Thoracic aorta (tissue), 2 donors: ENCODE results near the gene SUPT5H. TPM values are rescaled to one million over a fixed set of nuclear protein-coding genes. Genes with fewer than 3 reads are reported as not detected.

Source experiments
- ATAC-seq: fragments of 150-250 bp; one replicate; pipeline ENCODE4 v1.8.0; 2017; ENCODE audit warnings: low read depth; ENCODE audit not compliant: insufficient number of reproducible peaks, low FRiP score
- DNase-seq: peaks from one replicate; pipeline ENCODE4 v3.0.0-alpha.2; 2020; ENCODE audit warnings: low spot score
- H3K27ac ChIP-seq, 2 donors: fragments of 200-600 bp; sonication (generic); 1 replicate in 1 of 2; 2 replicates in 1 of 2; pipeline ENCODE4 v1.5.1; 2016; ENCODE audit warnings: mild to moderate bottlenecking in 2 of 2, moderate library complexity in 2 of 2
- H3K27me3 ChIP-seq: fragments of 200-600 bp; sonication (generic); replicated peaks from 2 replicates; pipeline ENCODE4 v1.6.0; 2016; ENCODE audit warnings: mild to moderate bottlenecking; ENCODE audit not compliant: insufficient read depth
- H3K36me3 ChIP-seq: fragments of 200-600 bp; sonication (generic); one replicate; pipeline ENCODE4 v1.5.1; 2016
- H3K4me1 ChIP-seq, 2 donors: fragments of 200-600 bp; sonication (generic); 1 replicate in 1 of 2; 2 replicates in 1 of 2; pipeline versions ENCODE4 v1.5.1 to v1.6.0; 2016; ENCODE audit warnings: low read depth in 2 of 2, mild to moderate bottlenecking in 1 of 2; ENCODE audit not compliant: control insufficient read depth in 1 of 2
- H3K4me3 ChIP-seq: fragments of 200-600 bp; sonication (generic); 2 replicates; pipeline ENCODE4 v1.5.1; 2016; ENCODE audit warnings: mild to moderate bottlenecking
- H3K9me3 ChIP-seq: fragments of 200-600 bp; sonication (generic); 2 replicates; pipeline ENCODE4 v1.5.1; 2016
- total RNA-seq, 2 donors: library from RNA; depleted of rRNA; stranded (reverse); fragments of >200 nt; gene quantifications; one replicate each; pipeline versions ENCODE4 v1.1.0 to v1.2.3, GENCODE V29; 2016
- TF ChIP-seq, protein P1 (sequence below): fragments of 200-600 bp; sonication (generic); IDR thresholded peaks from one replicate; pipeline ENCODE4 v1.5.1; 2019; ENCODE audit warnings: antibody characterized with exemption

SUPT5H gene
- total RNA-seq, 2 donors from 2014 or later = 94.4 to 157 TPM

DNA sequence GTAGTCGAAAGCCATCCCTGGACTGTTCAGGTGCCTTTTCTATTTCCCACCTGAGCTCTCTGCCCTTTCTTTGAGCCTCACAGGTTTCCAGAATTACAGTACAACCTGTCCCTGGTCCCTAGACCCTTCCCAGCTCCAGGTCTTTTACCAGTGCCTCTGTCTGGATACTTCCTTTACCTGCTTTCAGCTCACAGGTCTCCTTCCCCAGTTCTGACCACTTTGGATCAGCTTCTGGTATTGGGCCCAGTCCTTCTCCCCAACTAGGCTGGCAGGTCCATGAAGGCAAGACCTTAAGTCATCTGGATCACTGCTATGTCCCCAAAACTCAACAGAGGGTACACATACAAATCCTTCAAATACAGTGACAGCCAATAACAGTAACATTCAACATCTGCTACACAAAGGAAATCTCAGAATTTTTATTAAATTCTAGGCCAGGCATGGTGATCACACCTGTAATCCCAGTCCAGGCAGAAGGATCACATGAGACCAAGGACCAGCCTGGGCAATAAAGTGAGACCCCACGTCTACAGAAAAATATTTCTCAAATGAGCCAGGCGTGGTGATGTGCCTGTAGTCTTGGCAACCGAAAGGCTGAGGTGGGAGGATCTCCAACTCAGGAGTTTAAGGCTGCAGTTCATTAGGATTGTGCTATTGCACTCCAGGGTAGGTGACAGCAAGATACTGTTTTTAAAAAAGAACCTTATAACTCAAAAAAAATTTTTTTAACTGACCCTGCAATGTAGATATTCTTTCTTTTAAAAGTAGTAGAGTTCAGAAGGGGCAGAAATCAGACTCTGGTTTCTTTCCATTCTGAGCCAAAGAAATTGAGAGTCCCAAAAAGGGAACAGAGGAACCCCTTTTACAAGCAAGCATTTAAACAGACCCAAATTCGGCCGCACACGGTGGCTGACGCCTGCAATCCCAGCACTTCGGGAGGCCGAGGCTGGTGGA lies 11.0 kb upstream of the SUPT5H start:
- DNase-seq (no peak), ATAC-seq (no peak)
- TF ChIP-seq, protein P1, sequence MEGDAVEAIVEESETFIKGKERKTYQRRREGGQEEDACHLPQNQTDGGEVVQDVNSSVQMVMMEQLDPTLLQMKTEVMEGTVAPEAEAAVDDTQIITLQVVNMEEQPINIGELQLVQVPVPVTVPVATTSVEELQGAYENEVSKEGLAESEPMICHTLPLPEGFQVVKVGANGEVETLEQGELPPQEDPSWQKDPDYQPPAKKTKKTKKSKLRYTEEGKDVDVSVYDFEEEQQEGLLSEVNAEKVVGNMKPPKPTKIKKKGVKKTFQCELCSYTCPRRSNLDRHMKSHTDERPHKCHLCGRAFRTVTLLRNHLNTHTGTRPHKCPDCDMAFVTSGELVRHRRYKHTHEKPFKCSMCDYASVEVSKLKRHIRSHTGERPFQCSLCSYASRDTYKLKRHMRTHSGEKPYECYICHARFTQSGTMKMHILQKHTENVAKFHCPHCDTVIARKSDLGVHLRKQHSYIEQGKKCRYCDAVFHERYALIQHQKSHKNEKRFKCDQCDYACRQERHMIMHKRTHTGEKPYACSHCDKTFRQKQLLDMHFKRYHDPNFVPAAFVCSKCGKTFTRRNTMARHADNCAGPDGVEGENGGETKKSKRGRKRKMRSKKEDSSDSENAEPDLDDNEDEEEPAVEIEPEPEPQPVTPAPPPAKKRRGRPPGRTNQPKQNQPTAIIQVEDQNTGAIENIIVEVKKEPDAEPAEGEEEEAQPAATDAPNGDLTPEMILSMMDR = no peak
- H3K36me3 ChIP-seq = peaks cover 24% of the 10 kb centered on the region
- H3K27ac ChIP-seq = peak overlapping the region; percentile 74 to 85
- no peaks in the 10 kb centered on the region for H3K27me3 ChIP-seq
- peaks cover 21 to 37% of the 10 kb centered on the region in 2 donors for H3K4me1 ChIP-seq
- peak overlapping the region; percentile 90 for H3K4me3 ChIP-seq
- H3K9me3 ChIP-seq = no peaks in the 10 kb centered on the region

DNA sequence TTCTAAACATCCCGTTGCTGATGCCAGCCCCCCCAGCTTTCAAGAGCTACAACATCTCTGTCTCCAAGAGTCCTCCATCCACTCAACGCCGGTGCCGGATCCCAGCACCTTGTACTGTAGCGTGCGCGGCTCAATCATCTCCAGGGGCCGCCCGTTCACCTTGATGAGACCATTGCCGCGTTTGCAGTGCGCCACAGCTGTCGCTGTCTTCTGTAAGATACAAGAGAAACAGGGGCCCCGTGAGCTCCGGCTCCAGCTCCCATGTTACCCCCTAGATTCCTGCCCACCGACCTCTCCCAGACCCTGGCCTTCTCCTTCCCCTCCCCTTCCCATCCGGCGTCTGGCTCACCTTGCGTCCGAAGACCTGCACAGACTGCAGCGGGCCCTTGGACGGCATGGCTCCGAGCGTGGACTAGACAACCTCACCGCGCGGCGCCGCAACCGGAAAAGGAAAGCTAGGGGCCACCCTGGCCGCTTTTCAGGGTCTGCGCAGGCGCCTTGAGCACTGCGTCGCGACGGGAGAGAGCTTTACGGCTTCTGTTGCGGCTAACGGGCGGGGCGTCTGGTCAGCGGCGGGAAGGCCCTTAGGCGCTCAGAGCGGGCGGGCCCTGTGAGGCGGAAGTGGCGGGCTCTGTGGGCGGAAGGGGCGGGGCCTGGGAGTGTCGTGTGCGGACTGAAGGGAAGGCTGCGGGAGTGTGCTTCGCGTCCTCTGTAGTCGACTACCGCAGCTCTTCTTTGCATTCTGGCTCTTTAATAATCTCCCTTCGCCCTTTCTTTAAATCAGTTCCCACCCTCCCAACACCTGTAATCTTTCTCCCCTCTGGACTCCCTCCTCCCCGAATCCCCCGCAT lies 9.7 kb upstream of the SUPT5H start, which contains the start of gene RPS16:
Gene RPS16, minus strand, starts transcription at position 451 of the 851 bp plus-strand sequence. Its CDS starts 54 bp downstream, at position 397.
- ATAC-seq (peak; percentile 84), DNase-seq (peak; percentile 89)
- no peaks in the 10 kb centered on the region for H3K27me3 ChIP-seq
- H3K4me3 ChIP-seq = peak within 1 kb of the TSS; percentile 90
- peaks cover 24% of the 10 kb centered on the region for H3K36me3 ChIP-seq
- no peaks in the 10 kb centered on the region for H3K9me3 ChIP-seq
- TF ChIP-seq, protein P1 = no peak
- H3K4me1 ChIP-seq = peaks cover 19 to 38% of the 10 kb centered on the region in 2 donors
- H3K27ac ChIP-seq = peak within 1 kb of the TSS; percentile 82 to 94

DNA sequence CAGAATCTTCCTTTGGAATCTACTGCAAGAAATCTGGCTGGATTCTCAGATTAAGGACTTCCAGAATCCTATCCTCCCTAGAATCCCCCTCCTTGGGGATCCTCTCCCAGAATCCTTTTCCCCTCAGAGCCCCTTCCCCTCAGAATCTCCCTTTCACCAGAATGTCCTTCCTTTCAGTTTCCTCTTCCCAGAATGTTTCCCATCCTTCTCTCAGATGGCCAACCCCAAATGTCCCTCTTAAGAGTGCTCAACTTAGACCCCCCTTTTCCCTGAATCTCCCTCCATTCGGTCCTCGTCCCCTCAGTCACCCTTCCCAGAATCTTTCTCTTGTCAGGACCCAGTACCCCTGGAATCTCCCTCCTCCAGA lies 9.0 kb upstream of the SUPT5H start:
- DNase-seq = no peak
- no peak for ATAC-seq
- H3K27ac ChIP-seq = peak overlapping the region; percentile 82 to 94
- H3K9me3 ChIP-seq = no peaks in the 10 kb centered on the region
- TF ChIP-seq, protein P1 = no peak
- no peaks in the 10 kb centered on the region for H3K27me3 ChIP-seq
- peaks cover 19 to 39% of the 10 kb centered on the region in 2 donors for H3K4me1 ChIP-seq
- H3K36me3 ChIP-seq = peaks cover 24% of the 10 kb centered on the region
- H3K4me3 ChIP-seq = peak overlapping the region; percentile 90

DNA sequence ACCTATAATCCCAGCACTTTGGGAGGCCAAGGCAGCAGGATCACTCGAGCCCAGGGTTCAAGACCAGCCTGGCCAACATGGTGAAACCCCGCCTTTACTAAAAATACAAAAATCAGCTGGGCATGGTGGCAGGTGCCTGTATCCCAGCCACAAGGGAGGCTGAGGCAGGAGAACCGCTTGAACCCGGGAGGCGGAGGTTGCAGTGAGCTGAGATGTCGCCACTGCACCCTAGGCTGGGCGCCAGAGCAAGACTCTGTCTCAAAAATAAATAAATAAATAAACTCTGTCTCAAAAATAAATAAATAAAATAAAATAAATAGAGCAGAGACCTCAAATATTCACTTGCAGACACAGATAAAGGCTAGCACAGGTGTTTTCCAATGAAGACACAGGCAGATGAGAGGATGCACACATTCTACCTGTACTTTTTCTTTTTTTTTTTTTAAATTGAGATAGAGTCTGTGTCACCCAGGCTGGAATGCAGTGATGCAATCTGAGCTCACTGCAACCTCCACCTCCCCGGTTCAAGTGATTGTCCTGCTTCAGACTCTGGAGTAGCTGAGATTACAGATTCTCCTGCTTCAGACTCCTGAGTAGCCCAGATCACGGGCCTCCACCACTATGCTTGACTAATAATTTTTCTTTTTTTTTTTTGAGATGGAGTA lies 7.0 kb upstream of the SUPT5H start:
- no peak for ATAC-seq

More for the DNA sequence above, 7.0 kb upstream of the SUPT5H start:
- Histone ChIP-seq H3K4me1 (peaks cover 19 to 38% of the 10 kb centered on the region in 2 donors), H3K27ac (no peak overlapping the region), H3K4me3 (no peak overlapping the region), H3K36me3 (peaks cover 11% of the 10 kb centered on the region), H3K9me3 (no peaks in the 10 kb centered on the region), H3K27me3 (no peaks in the 10 kb centered on the region)
- no peak for DNase-seq
- TF ChIP-seq, protein P1 = no peak
